ENCODE measurements around the gene RGMB. TPM values are rescaled to one million over a fixed set of nuclear protein-coding genes. Genes with fewer than 3 reads are reported as not detected.
"Not testable (repeated sequence)": the region's sequence is repeated elsewhere in the genome, so short reads cannot be mapped to it uniquely, and the experiment has no call there.

RGMB gene
- total RNA-seq, 1 experiment from 2014 or later = 3.1 TPM

GRCh38 chr5:98741926-98742325 lies 31.5 kb upstream of the RGMB start:
- no peak for DNase-seq
- Histone ChIP-seq H3K4me3 (ENCODE audit: low read length) (no peak overlapping the region), H3K4me1 (ENCODE audit: low read length) (no peaks in the 10 kb centered on the region), H3K9me3 (ENCODE audit: low read length) (no peaks in the 10 kb centered on the region), H2AFZ (ENCODE audit: low read length) (no peak overlapping the region), H3K36me3 (ENCODE audit: insufficient read depth, low read length) (no peaks in the 10 kb centered on the region), H3K9ac (ENCODE audit: low read length) (no peak overlapping the region), H4K20me1 (ENCODE audit: insufficient read depth, low read depth, low read length) (no peaks in the 10 kb centered on the region), H3K9me2 (replicated peaks; ENCODE audit: insufficient read depth, low read length) (no peaks in the 10 kb centered on the region), H3K27ac (ENCODE audit: low read length) (no peak overlapping the region), H3K79me2 (ENCODE audit: low read length) (no peaks in the 10 kb centered on the region), H3K4me2 (ENCODE audit: low read depth, low read length, poor library complexity, severe bottlenecking) (no peak overlapping the region), H3K27me3 (ENCODE audit: low read length) (no peaks in the 10 kb centered on the region)

DNA sequence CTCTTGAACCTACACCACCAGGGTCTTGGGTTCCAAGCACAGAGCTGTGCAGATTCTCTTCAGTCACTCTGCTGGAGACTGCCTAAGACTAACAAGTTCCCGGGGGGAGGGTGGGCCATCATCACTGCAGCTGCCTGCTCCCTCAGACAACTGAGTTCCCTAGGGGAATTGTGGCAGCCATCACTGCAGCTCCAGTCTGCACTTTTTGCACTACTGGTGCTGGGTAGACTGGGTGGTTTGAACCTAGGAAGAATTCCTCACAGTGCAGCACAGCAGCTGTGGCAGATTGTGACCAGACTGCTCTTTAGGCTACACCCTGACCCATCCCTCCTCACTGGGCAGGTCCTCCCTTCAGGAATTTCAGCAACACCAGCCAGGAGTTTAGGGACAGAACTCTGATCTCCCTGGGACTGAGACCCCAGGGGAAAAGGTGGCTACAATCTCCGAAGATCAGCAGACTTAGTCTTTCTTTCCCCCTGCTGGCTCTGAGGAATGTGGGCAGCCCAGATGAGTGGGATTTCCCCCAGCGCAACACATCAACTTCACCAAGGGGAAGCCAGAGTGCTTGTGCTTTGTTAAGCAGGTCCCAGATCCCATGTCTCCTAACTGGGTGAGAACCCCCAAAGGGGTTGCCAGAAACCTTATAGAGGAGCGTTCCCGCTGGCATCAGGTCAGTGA lies 30.9 kb upstream of the RGMB start:
- H3K9ac ChIP-seq (ENCODE audit: low read length) = no peak overlapping the region
- H3K9me3 ChIP-seq (ENCODE audit: low read length) = no peaks in the 10 kb centered on the region
- H2AFZ ChIP-seq (ENCODE audit: low read length) = no peak overlapping the region
- H3K36me3 ChIP-seq (ENCODE audit: insufficient read depth, low read length) = no peaks in the 10 kb centered on the region
- no peak overlapping the region for H3K27ac ChIP-seq (ENCODE audit: low read length)
- H3K27me3 ChIP-seq (ENCODE audit: low read length) = no peaks in the 10 kb centered on the region
- H3K4me3 ChIP-seq (ENCODE audit: low read length) = no peak overlapping the region
- H3K4me1 ChIP-seq (ENCODE audit: low read length) = no peaks in the 10 kb centered on the region
- H3K4me2 ChIP-seq (ENCODE audit: low read depth, low read length, poor library complexity, severe bottlenecking) = no peak overlapping the region
- DNase-seq = no peak
- no peaks in the 10 kb centered on the region for H4K20me1 ChIP-seq (ENCODE audit: insufficient read depth, low read depth, low read length)
- H3K9me2 ChIP-seq (replicated peaks; ENCODE audit: insufficient read depth, low read length) = no peaks in the 10 kb centered on the region
- no peaks in the 10 kb centered on the region for H3K79me2 ChIP-seq (ENCODE audit: low read length)

DNA sequence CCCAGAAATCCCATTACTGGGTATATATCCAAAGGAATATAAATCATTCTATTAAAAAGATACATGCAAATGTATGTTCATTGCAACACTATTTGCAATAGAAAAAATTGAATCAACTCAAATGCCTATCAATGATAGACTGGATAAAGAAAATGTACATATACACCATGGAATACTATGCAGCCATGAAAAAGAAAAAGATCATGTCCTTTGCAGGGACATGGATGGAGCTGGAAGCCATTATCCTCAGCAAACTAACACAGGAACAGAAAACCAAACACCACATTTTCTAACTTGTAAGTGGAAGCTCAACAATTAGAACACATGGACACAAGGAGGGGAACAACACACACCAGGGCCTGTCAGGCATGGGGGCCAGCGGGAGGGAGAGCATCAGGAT lies 25.2 kb upstream of the RGMB start:
- DNase-seq; H2AFZ ChIP-seq (ENCODE audit: low read length); H4K20me1 ChIP-seq (ENCODE audit: insufficient read depth, low read depth, low read length); H3K79me2 ChIP-seq (ENCODE audit: low read length); H3K27ac ChIP-seq (ENCODE audit: low read length); H3K27me3 ChIP-seq (ENCODE audit: low read length); H3K4me1 ChIP-seq (ENCODE audit: low read length); H3K9me2 ChIP-seq (replicated peaks; ENCODE audit: insufficient read depth, low read length); H3K9me3 ChIP-seq (ENCODE audit: low read length); H3K36me3 ChIP-seq (ENCODE audit: insufficient read depth, low read length); H3K4me3 ChIP-seq (ENCODE audit: low read length); H3K4me2 ChIP-seq (ENCODE audit: low read depth, low read length, poor library complexity, severe bottlenecking); H3K9ac ChIP-seq (ENCODE audit: low read length): not testable (repeated sequence)

- no peak overlapping the region for H3K4me3 ChIP-seq (ENCODE audit: low read length)
- no peak overlapping the region for H3K27ac ChIP-seq (ENCODE audit: low read length)
- H2AFZ ChIP-seq (ENCODE audit: low read length) = no peak overlapping the region
- no peaks in the 10 kb centered on the region for H3K79me2 ChIP-seq (ENCODE audit: low read length)
- H3K4me1 ChIP-seq (ENCODE audit: low read length) = no peaks in the 10 kb centered on the region
- H3K9me3 ChIP-seq (ENCODE audit: low read length) = no peaks in the 10 kb centered on the region
- H3K9ac ChIP-seq (ENCODE audit: low read length) = no peak overlapping the region
- no peaks in the 10 kb centered on the region for H3K36me3 ChIP-seq (ENCODE audit: insufficient read depth, low read length)
- H3K9me2 ChIP-seq (replicated peaks; ENCODE audit: insufficient read depth, low read length) = no peaks in the 10 kb centered on the region
- DNase-seq = no peak
- no peaks in the 10 kb centered on the region for H3K27me3 ChIP-seq (ENCODE audit: low read length)
- no peaks in the 10 kb centered on the region for H4K20me1 ChIP-seq (ENCODE audit: insufficient read depth, low read depth, low read length)
- no peak overlapping the region for H3K4me2 ChIP-seq (ENCODE audit: low read depth, low read length, poor library complexity, severe bottlenecking)
Measured at GRCh38 chr5:98749046-98749445, 24.4 kb upstream of the RGMB start.

GRCh38 chr5:98750693-98751092 lies 22.8 kb upstream of the RGMB start:
- Histone ChIP-seq H3K4me3 (ENCODE audit: low read length) (no peak overlapping the region), H3K4me2 (ENCODE audit: low read depth, low read length, poor library complexity, severe bottlenecking) (no peak overlapping the region), H3K36me3 (ENCODE audit: insufficient read depth, low read length) (no peaks in the 10 kb centered on the region), H4K20me1 (ENCODE audit: insufficient read depth, low read depth, low read length) (no peaks in the 10 kb centered on the region), H3K9ac (ENCODE audit: low read length) (no peak overlapping the region), H3K4me1 (ENCODE audit: low read length) (no peaks in the 10 kb centered on the region), H3K27me3 (ENCODE audit: low read length) (no peaks in the 10 kb centered on the region), H3K27ac (ENCODE audit: low read length) (no peak overlapping the region), H3K79me2 (ENCODE audit: low read length) (no peaks in the 10 kb centered on the region), H3K9me3 (ENCODE audit: low read length) (no peaks in the 10 kb centered on the region), H3K9me2 (replicated peaks; ENCODE audit: insufficient read depth, low read length) (no peaks in the 10 kb centered on the region), H2AFZ (ENCODE audit: low read length) (no peak overlapping the region)
- DNase-seq = peak; percentile 68

GRCh38 chr5:98752331-98752730 lies 21.1 kb upstream of the RGMB start:
- not testable (repeated sequence) for H3K4me1 ChIP-seq (ENCODE audit: low read length); H3K36me3 ChIP-seq (ENCODE audit: insufficient read depth, low read length); H3K9ac ChIP-seq (ENCODE audit: low read length); H3K27ac ChIP-seq (ENCODE audit: low read length); H2AFZ ChIP-seq (ENCODE audit: low read length); H3K9me3 ChIP-seq (ENCODE audit: low read length); DNase-seq; H3K9me2 ChIP-seq (replicated peaks; ENCODE audit: insufficient read depth, low read length); H4K20me1 ChIP-seq (ENCODE audit: insufficient read depth, low read depth, low read length); H3K79me2 ChIP-seq (ENCODE audit: low read length); H3K4me3 ChIP-seq (ENCODE audit: low read length); H3K27me3 ChIP-seq (ENCODE audit: low read length); H3K4me2 ChIP-seq (ENCODE audit: low read depth, low read length, poor library complexity, severe bottlenecking)

- H3K9ac ChIP-seq (ENCODE audit: low read length); H4K20me1 ChIP-seq (ENCODE audit: insufficient read depth, low read depth, low read length); H2AFZ ChIP-seq (ENCODE audit: low read length); H3K4me2 ChIP-seq (ENCODE audit: low read depth, low read length, poor library complexity, severe bottlenecking); H3K4me3 ChIP-seq (ENCODE audit: low read length); H3K4me1 ChIP-seq (ENCODE audit: low read length); H3K9me2 ChIP-seq (replicated peaks; ENCODE audit: insufficient read depth, low read length); H3K27ac ChIP-seq (ENCODE audit: low read length); DNase-seq; H3K9me3 ChIP-seq (ENCODE audit: low read length); H3K36me3 ChIP-seq (ENCODE audit: insufficient read depth, low read length); H3K27me3 ChIP-seq (ENCODE audit: low read length); H3K79me2 ChIP-seq (ENCODE audit: low read length): not testable (repeated sequence)
Measured at GRCh38 chr5:98752801-98753200, 20.7 kb upstream of the RGMB start.

GRCh38 chr5:98753507-98753906 lies 20.0 kb upstream of the RGMB start:
- H3K9me3 ChIP-seq (ENCODE audit: low read length) = no peaks in the 10 kb centered on the region
- H3K4me2 ChIP-seq (ENCODE audit: low read depth, low read length, poor library complexity, severe bottlenecking) = no peak overlapping the region
- no peaks in the 10 kb centered on the region for H3K9me2 ChIP-seq (replicated peaks; ENCODE audit: insufficient read depth, low read length)
- H3K4me3 ChIP-seq (ENCODE audit: low read length) = no peak overlapping the region
- H3K27ac ChIP-seq (ENCODE audit: low read length) = no peak overlapping the region
- H4K20me1 ChIP-seq (ENCODE audit: insufficient read depth, low read depth, low read length) = no peaks in the 10 kb centered on the region
- no peak for DNase-seq
- no peaks in the 10 kb centered on the region for H3K36me3 ChIP-seq (ENCODE audit: insufficient read depth, low read length)
- H2AFZ ChIP-seq (ENCODE audit: low read length) = no peak overlapping the region
- H3K27me3 ChIP-seq (ENCODE audit: low read length) = no peaks in the 10 kb centered on the region
- no peak overlapping the region for H3K9ac ChIP-seq (ENCODE audit: low read length)
- H3K4me1 ChIP-seq (ENCODE audit: low read length) = no peaks in the 10 kb centered on the region
- no peaks in the 10 kb centered on the region for H3K79me2 ChIP-seq (ENCODE audit: low read length)

DNA sequence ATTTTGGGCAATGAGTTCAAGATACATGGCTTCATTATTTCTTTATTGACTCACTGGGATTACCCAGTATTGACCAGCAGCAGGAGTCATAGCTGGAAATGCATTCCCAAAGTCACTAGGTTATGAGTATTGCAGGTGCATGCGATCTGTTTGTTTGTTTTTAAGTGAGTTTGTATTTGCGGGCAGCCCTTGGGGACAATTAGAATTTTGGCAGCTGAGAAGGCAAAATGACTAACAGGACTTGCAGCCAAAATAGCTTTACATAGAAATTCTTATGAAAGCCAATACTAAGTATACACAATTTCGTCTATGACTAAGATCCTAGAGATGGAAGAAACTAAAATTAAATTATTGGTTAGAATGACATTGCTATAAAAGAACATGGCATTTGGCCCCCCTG lies 18.1 kb upstream of the RGMB start:
- Histone ChIP-seq H3K4me1 (ENCODE audit: low read length) (no peaks in the 10 kb centered on the region), H4K20me1 (ENCODE audit: insufficient read depth, low read depth, low read length) (no peaks in the 10 kb centered on the region), H3K36me3 (ENCODE audit: insufficient read depth, low read length) (no peaks in the 10 kb centered on the region), H2AFZ (ENCODE audit: low read length) (no peak overlapping the region), H3K4me3 (ENCODE audit: low read length) (no peak overlapping the region), H3K79me2 (ENCODE audit: low read length) (no peaks in the 10 kb centered on the region), H3K9me3 (ENCODE audit: low read length) (no peaks in the 10 kb centered on the region), H3K9ac (ENCODE audit: low read length) (no peak overlapping the region), H3K27ac (ENCODE audit: low read length) (no peak overlapping the region), H3K27me3 (ENCODE audit: low read length) (no peaks in the 10 kb centered on the region), H3K9me2 (replicated peaks; ENCODE audit: insufficient read depth, low read length) (no peaks in the 10 kb centered on the region), H3K4me2 (ENCODE audit: low read depth, low read length, poor library complexity, severe bottlenecking) (no peak overlapping the region)
- no peak for DNase-seq

Data from Karpas-422 (cell line).